Calu3 (cell line): ENCODE measurements around the gene ADRB2. TPM values are rescaled to one million over a fixed set of nuclear protein-coding genes. Genes with fewer than 3 reads are reported as not detected.

Experiments used
- BruUV-seq: library from RNA; stranded (reverse); fragments of 400-500 nt; replicated peaks from 2 replicates; lab custom pipeline; 2021; lab: Mats Ljungman, UMichigan
- CTCF ChIA-PET: fragments of 300-600 bp; sonication (Branson Sonifier 250); formaldehyde crosslinking; loops from one replicate; lab custom pipeline; 2022; ENCODE audit warnings: antibody characterized with exemption; lab: Charles Lee
- DNase-seq: peaks from one replicate; pipeline ENCODE4 v3.0.0; 2022
- H3K27ac Mint-ChIP-seq: one replicate; pipeline ENCODE4 v1.8.0; 2022; ENCODE audit warnings: mixed read lengths; ENCODE audit not compliant: unreplicated experiment
- H3K27me3 Mint-ChIP-seq: one replicate; pipeline ENCODE4 v1.8.0; 2022; ENCODE audit warnings: mixed read lengths; ENCODE audit not compliant: unreplicated experiment
- H3K36me3 Mint-ChIP-seq: one replicate; pipeline ENCODE4 v1.8.0; 2022; ENCODE audit warnings: mild to moderate bottlenecking, moderate library complexity, mixed read lengths; ENCODE audit not compliant: insufficient read depth, unreplicated experiment
- H3K4me1 Mint-ChIP-seq: one replicate; pipeline ENCODE4 v1.8.0; 2022; ENCODE audit warnings: mild to moderate bottlenecking, low read depth, mixed read lengths; ENCODE audit not compliant: unreplicated experiment
- H3K4me3 Mint-ChIP-seq: one replicate; pipeline ENCODE4 v1.8.0; 2022; ENCODE audit warnings: mild to moderate bottlenecking, low read depth, moderate library complexity, mixed read lengths; ENCODE audit not compliant: unreplicated experiment
- H3K9me3 Mint-ChIP-seq: one replicate; pipeline ENCODE4 v1.8.0; 2022; ENCODE audit warnings: low read depth, mixed read lengths; ENCODE audit not compliant: unreplicated experiment
- CTCF ChIP-seq: fragments of 200-600 bp; IDR thresholded peaks from one replicate; pipeline ENCODE4 v1.8.0; 2022; ENCODE audit warnings: antibody characterized with exemption; ENCODE audit not compliant: unreplicated experiment
- intact Hi-C: fragments of 100-400 bp; cut with micrococcal nuclease; formaldehyde crosslinking; loops from one replicate; pipeline ENCODE4 v1.10.0; 2022; ENCODE audit not compliant: unreplicated experiment
- total RNA-seq: library from RNA; stranded (reverse); gene quantifications from 2 replicates; pipeline ENCODE4 v1.2.3, GENCODE V29; 2022

The ADRB2 gene
- total RNA-seq, 1 experiment from 2014 or later, result 16.9 TPM

DNA sequence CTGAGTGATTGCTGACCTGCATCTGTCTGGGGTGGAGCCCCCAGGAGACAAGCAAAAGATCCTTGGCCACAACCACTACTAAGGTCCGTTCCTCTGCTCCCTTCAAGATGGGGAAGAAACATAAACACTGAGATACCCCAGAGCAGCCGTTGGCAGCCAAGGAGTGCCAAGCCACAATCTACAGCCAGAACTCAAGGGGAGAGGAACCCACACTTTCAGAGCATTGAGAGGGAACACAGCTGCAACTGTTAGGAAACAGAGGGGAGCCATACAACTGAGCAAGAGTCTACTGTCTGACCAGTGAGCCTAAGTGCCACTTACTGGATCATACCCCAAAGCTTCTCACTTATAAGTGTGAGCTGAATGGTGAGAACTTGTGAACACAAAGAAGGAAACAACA is 44.6 kb upstream of the ADRB2 start:
- DNase-seq, result no peak
- Mint-ChIP-seq H3K9me3 (peaks cover 4% of the 10 kb centered on the region), H3K27me3 (no peaks in the 10 kb centered on the region), H3K4me1 (peaks cover 16% of the 10 kb centered on the region), H3K27ac (no peak overlapping the region), H3K36me3 (no peaks in the 10 kb centered on the region), H3K4me3 (no peak overlapping the region)
- BruUV-seq, result no TSS peak
- no peak for TF ChIP-seq CTCF
- CTCF ChIA-PET, result interaction anchor here (0.5 kb wide), 1 partner anchor 21 kb away, joined by 7 read pairs; no protein-coding TSS in a partner anchor
- intact Hi-C loops, result no loop called here

DNA sequence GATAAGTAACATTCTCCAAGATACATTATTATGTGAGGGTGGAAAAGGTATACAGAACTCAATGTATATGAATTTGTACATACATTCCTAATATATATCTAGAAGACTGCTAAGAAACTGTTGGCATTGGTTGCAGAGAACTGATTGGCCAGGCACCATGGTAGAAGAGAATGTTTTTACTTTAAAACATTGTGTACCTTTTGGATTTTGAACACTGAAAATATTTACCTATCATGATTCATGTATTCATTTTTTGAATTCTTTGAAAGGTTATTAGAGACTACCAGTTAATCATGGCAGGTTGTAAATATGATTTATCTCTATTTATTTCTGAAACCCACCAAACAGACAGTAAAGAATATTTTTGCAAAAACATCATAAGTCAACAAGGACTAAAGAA is 41.2 kb upstream of the ADRB2 start:
- H3K27ac Mint-ChIP-seq, result no peak overlapping the region
- intact Hi-C loops, result no loop called here
- BruUV-seq, result no TSS peak

GRCh38 chr5:148786456-148786855 is 40.0 kb upstream of the ADRB2 start:
- no peaks in the 10 kb centered on the region for H3K9me3 Mint-ChIP-seq
- H3K36me3 Mint-ChIP-seq, result no peaks in the 10 kb centered on the region
- no peak overlapping the region for H3K4me3 Mint-ChIP-seq
- no peak overlapping the region for H3K27ac Mint-ChIP-seq
- CTCF ChIA-PET, result no interaction called here
- no peak for TF ChIP-seq CTCF
- DNase-seq, result no peak
- no peaks in the 10 kb centered on the region for H3K27me3 Mint-ChIP-seq
- H3K4me1 Mint-ChIP-seq, result no peaks in the 10 kb centered on the region
- intact Hi-C loops, result no loop called here
- BruUV-seq, result no TSS peak

More for the DNA sequence above, 41.2 kb upstream of the ADRB2 start:
- Mint-ChIP-seq H3K36me3 (no peaks in the 10 kb centered on the region), H3K4me1 (no peaks in the 10 kb centered on the region), H3K4me3 (no peak overlapping the region), H3K9me3 (no peaks in the 10 kb centered on the region), H3K27me3 (no peaks in the 10 kb centered on the region)
- CTCF ChIA-PET, result no interaction called here
- DNase-seq, result no peak
- no peak for TF ChIP-seq CTCF

DNA sequence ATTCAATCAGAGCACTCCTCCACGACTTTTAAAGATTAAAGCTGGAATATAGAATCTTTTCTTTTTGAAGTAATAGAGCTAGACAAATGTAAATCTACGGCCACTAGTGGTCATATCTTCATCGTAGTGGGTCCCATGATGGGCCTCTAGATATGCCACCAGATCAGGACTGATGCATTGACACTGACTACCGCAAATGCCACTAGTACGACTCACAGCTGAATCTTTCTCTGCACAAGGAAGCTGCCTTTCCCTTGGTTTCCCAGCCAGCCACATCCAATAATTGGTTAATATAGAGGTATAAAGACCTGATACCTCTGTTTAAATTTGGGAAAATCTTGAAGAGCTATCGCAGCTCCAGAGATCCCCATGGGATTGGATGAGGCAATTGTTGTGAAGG is 37.8 kb upstream of the ADRB2 start:
- H3K4me1 Mint-ChIP-seq, result no peaks in the 10 kb centered on the region
- DNase-seq, result no peak
- CTCF ChIA-PET, result interaction anchor here (0.6 kb wide), 1 partner anchor 179 kb away, joined by 3 read pairs; no protein-coding TSS in a partner anchor
- no peak overlapping the region for H3K27ac Mint-ChIP-seq
- H3K9me3 Mint-ChIP-seq, result no peaks in the 10 kb centered on the region
- BruUV-seq, result no TSS peak
- intact Hi-C loops, result no loop called here
- no peaks in the 10 kb centered on the region for H3K36me3 Mint-ChIP-seq
- TF ChIP-seq CTCF, result no peak
- H3K4me3 Mint-ChIP-seq, result no peak overlapping the region
- H3K27me3 Mint-ChIP-seq, result no peaks in the 10 kb centered on the region
